Heart left ventricle (tissue), 16 donors: Measurements from ENCODE around the gene KLHDC8A. TPM values are rescaled to one million over a fixed set of nuclear protein-coding genes. Genes with fewer than 3 reads are reported as not detected.

Experiments
- ATAC-seq, 4 donors: fragments of 200-7000 bp; cut with Tn5 transposase; one replicate each; pipeline ENCODE4 v1.9.1; 2020 to 2022; ENCODE audit warnings: moderate library complexity in 4 of 4, mild to moderate bottlenecking in 3 of 4, moderate number of reproducible peaks in 1 of 4
- DNase-seq, 5 donors: peaks; one replicate each; pipeline ENCODE4 v3.0.0-alpha.2; 2020
- H3K27ac ChIP-seq, 12 donors: fragments of 200-600 bp; sonication (generic) in 4 of 12; one replicate each; pipeline versions ENCODE4 v1.5.0 to v1.8.0; 2016 to 2022; ENCODE audit warnings: mild to moderate bottlenecking in 2 of 12
- H3K27me3 ChIP-seq, 9 donors: fragments of 200-600 bp; sonication (generic) in 2 of 9; one replicate each; pipeline versions ENCODE4 v1.5.1 to v1.8.0; 2016 to 2022; ENCODE audit warnings: mild to moderate bottlenecking in 3 of 9
- H3K36me3 ChIP-seq, 9 donors: fragments of 200-600 bp; sonication (generic) in 2 of 9; one replicate each; pipeline versions ENCODE4 v1.5.0 to v1.8.0; 2018 to 2022; ENCODE audit warnings: mild to moderate bottlenecking in 2 of 9
- H3K4me1 ChIP-seq, 12 donors: fragments of 200-600 bp; sonication (generic) in 4 of 12; one replicate each; pipeline versions ENCODE4 v1.5.0 to v1.8.0; 2016 to 2022; ENCODE audit warnings: mild to moderate bottlenecking in 3 of 12
- H3K4me3 ChIP-seq, 12 donors: fragments of 200-600 bp; sonication (generic) in 4 of 12; one replicate each; pipeline versions ENCODE4 v1.5.0 to v1.8.0; 2017 to 2022; ENCODE audit warnings: mild to moderate bottlenecking in 9 of 12, moderate library complexity in 4 of 12
- H3K9me3 ChIP-seq, 12 donors: fragments of 200-600 bp; sonication (generic) in 4 of 12; one replicate each; pipeline versions ENCODE4 v1.5.0 to v1.8.0; 2016 to 2022; ENCODE audit warnings: mild to moderate bottlenecking in 1 of 12
- CTCF ChIP-seq, 12 donors: fragments of 200-600 bp; sonication (generic) in 4 of 12; IDR thresholded peaks; one replicate each; pipeline versions ENCODE4 v1.5.0 to v1.8.0; 2018 to 2022; ENCODE audit warnings: antibody characterized with exemption in 12 of 12, mild to moderate bottlenecking in 5 of 12
- POLR2A ChIP-seq, 2 donors: fragments of 450-650 bp; IDR thresholded peaks; one replicate each; pipeline ENCODE4 v1.6.1; 2017; ENCODE audit warnings: antibody characterized with exemption in 2 of 2, mild to moderate bottlenecking in 2 of 2, moderate library complexity in 2 of 2
- WGBS, 4 donors: extraction: QIAGEN DNeasy Blood & Tissue Kit in 2 of 4; methylation state at CpG; one replicate each; pipeline versions ENCODE4 v1.1.5 to v1.1.7; 2013 to 2018; 5-methylcytosine and 5-hydroxymethylcytosine counted together
- intact Hi-C, 10 donors: fragments of 100-400 bp; cut with DNase I; formaldehyde crosslinking; loops; one replicate each; pipeline versions ENCODE4 v1.11.1 to v1.14.2; 2022
- polyA plus RNA-seq, 2 donors: library from polyadenylated mRNA; stranded (reverse); fragments of 200-250 nt; gene quantifications; one replicate each; pipeline ENCODE4 v1.2.3, GENCODE V29; 2013
- total RNA-seq, 9 donors: library from RNA; depleted of rRNA in 2 of 9; stranded (reverse); fragments of >200 nt in 2 of 9; fragmentation: NEBNext Ultra II Directional in 3 of 9; extraction: Animal tissue kit (Norgen Biotek cat#: 25700) in 3 of 9; gene quantifications; one replicate each; pipeline versions ENCODE4 v1.1.0 to v1.2.4, GENCODE V29; 2016 to 2023
- donor health status: ischemic (EF 13 %, LVEDD 7.1; RV severe dilation, severe dysfunction).
- donor health status: healthy with polysubstance abuse.
- donor health status: DM: no; HTN: yes; CAD: no.
- donor health status: DM: no; HTN: no; CAD: no.
- donor health status: ischemic (EF 25% LVEDD 6.9; RV normal size, moderate dysfunction).
- donor health status: ischemic (EF 25% LVEDD 5.7; RV mildly dilated, moderate dysfunction).
- donor health status: healthy.
- donor health status: DM: yes; HTN: yes; CAD: no.
- donor health status: ischemic (EF 35%, LVEDD 5.7; RV mildly dilated, moderate dysfunction).
- donor health status: nonischemic (EF 11% LVEDD 7.7; RV severe dilation, severe dysfunction).
- donor health status: DM: yes; HTN: yes; CAD: no.
- donor health status: PGD.
- donor health status: ischemic (EF 29% LVEDD 5.4; RV normal size, mild dysfunction).
- donor health status: nonischemic (EF 23%, LVEDD 6.1; RV moderate dilation, normal function).

Gene KLHDC8A
- total and polyA plus RNA-seq, 11 donors = 0.14 to 0.30 (median 0.18) TPM; not detected in 8

GRCh38 chr1:205316161-205316566 lies 40.6 kb downstream of the KLHDC8A start:
- H3K27me3 ChIP-seq = no peaks in the 10 kb centered on the region
- H3K36me3 ChIP-seq = peaks cover 0 to 7% (median 0%) of the 10 kb centered on the region in 9 donors
- no peak for TF ChIP-seq POLR2A (IDR thresholded peaks at IDR 0.05)
- no peak for TF ChIP-seq CTCF (IDR thresholded peaks at IDR 0.05)
- H3K27ac ChIP-seq = peak overlapping the region in 6 of 12 donors; percentile 10 to 51 (median 36)
- intact Hi-C loops = no loop called here
- WGBS, 4 donors = 27 to 38% (median 28%) methylated on average over 2 of the region's 2 CpGs
- H3K4me3 ChIP-seq = no peak overlapping the region
- H3K9me3 ChIP-seq = no peaks in the 10 kb centered on the region
- H3K4me1 ChIP-seq = peaks cover 12 to 98% (median 50%) of the 10 kb centered on the region in 12 donors
- ATAC-seq (peak in 2 of 4 donors; percentile 22 to 46), DNase-seq (no peak)

- H3K36me3 ChIP-seq = peaks cover 0 to 17% (median 0%) of the 10 kb centered on the region in 9 donors
- DNase-seq (no peak), ATAC-seq (no peak)
- 87 to 91% (median 90%) methylated on average over 4 to 5 of the region's 5 CpGs for WGBS, 4 donors
- TF ChIP-seq POLR2A (IDR thresholded peaks at IDR 0.05) (no peak), CTCF (IDR thresholded peaks at IDR 0.05) (no peak)
- no peaks in the 10 kb centered on the region for H3K27me3 ChIP-seq
- peak overlapping the region in 1 of 12 donors; percentile 95 for H3K27ac ChIP-seq
- H3K9me3 ChIP-seq = no peaks in the 10 kb centered on the region
- peaks cover 8 to 97% (median 44%) of the 10 kb centered on the region in 12 donors for H3K4me1 ChIP-seq
- intact Hi-C loops = no loop called here
- no peak overlapping the region for H3K4me3 ChIP-seq
These were observed 41.6 kb downstream of the KLHDC8A start for GRCh38 chr1:205315008-205315618.

GRCh38 chr1:205313563-205314308 lies 43.0 kb downstream of the KLHDC8A start:
- no peak for TF ChIP-seq POLR2A (IDR thresholded peaks at IDR 0.05)
- no peak for TF ChIP-seq CTCF (IDR thresholded peaks at IDR 0.05)
- Histone ChIP-seq H3K4me3 (peak overlapping the region in 9 of 12 donors; percentile 8 to 42 (median 20)), H3K27ac (peak overlapping the region in 11 of 12 donors; percentile 39 to 95 (median 72)), H3K9me3 (no peaks in the 10 kb centered on the region), H3K27me3 (no peaks in the 10 kb centered on the region), H3K4me1 (peaks cover 8 to 83% (median 37%) of the 10 kb centered on the region in 12 donors), H3K36me3 (peaks cover 0 to 31% (median 0%) of the 10 kb centered on the region in 9 donors)
- intact Hi-C loops = no loop called here
- peak; percentile 62 to 77 (median 64) for ATAC-seq
- DNase-seq = peak; percentile 49 to 81 (median 70)
- 29 to 40% (median 33%) methylated on average over 20 to 21 of the region's 21 CpGs for WGBS, 4 donors
